ENCODE data around the gene ZBED2. TPM values are rescaled to one million over a fixed set of nuclear protein-coding genes. Genes with fewer than 3 reads are reported as not detected.

The ZBED2 gene
- total RNA-seq, 1 donor from 2014 or later = not detected

- Mint-ChIP-seq H3K27me3 (peaks cover 3% of the 10 kb centered on the region), H3K4me1 (ENCODE audit: low read depth) (no peaks in the 10 kb centered on the region), H3K36me3 (ENCODE audit: insufficient read depth) (peaks cover 1% of the 10 kb centered on the region), H3K4me3 (ENCODE audit: low read depth) (no peak overlapping the region), H3K27ac (no peak overlapping the region), H3K9me3 (ENCODE audit: low read depth) (peaks cover 11% of the 10 kb centered on the region)
- no peak for TF ChIP-seq CTCF (IDR thresholded peaks at IDR 0.05; ENCODE audit: unreplicated experiment)
- no peak for DNase-seq (ENCODE audit: low spot score, unreplicated experiment)
These were observed 6.6 kb downstream of the ZBED2 start for GRCh38 chr3:111588527-111588926.

GRCh38 chr3:111585217-111585616 lies 9.9 kb downstream of the ZBED2 start:
- no peak for DNase-seq (ENCODE audit: low spot score, unreplicated experiment)
- TF ChIP-seq CTCF (IDR thresholded peaks at IDR 0.05; ENCODE audit: unreplicated experiment) = no peak
- H3K4me3 Mint-ChIP-seq (ENCODE audit: low read depth) = no peak overlapping the region
- no peaks in the 10 kb centered on the region for H3K4me1 Mint-ChIP-seq (ENCODE audit: low read depth)
- peaks cover 4% of the 10 kb centered on the region for H3K27me3 Mint-ChIP-seq
- H3K36me3 Mint-ChIP-seq (ENCODE audit: insufficient read depth) = peaks cover 1% of the 10 kb centered on the region
- H3K27ac Mint-ChIP-seq = no peak overlapping the region
- peaks cover 11% of the 10 kb centered on the region for H3K9me3 Mint-ChIP-seq (ENCODE audit: low read depth)

GRCh38 chr3:111584744-111585143 lies 10.4 kb downstream of the ZBED2 start:
- Mint-ChIP-seq H3K27me3 (peaks cover 8% of the 10 kb centered on the region), H3K4me3 (ENCODE audit: low read depth) (no peak overlapping the region), H3K9me3 (ENCODE audit: low read depth) (peaks cover 11% of the 10 kb centered on the region), H3K4me1 (ENCODE audit: low read depth) (no peaks in the 10 kb centered on the region), H3K27ac (no peak overlapping the region), H3K36me3 (ENCODE audit: insufficient read depth) (peaks cover 1% of the 10 kb centered on the region)
- no peak for DNase-seq (ENCODE audit: low spot score, unreplicated experiment)
- TF ChIP-seq CTCF (IDR thresholded peaks at IDR 0.05; ENCODE audit: unreplicated experiment) = no peak

DNA sequence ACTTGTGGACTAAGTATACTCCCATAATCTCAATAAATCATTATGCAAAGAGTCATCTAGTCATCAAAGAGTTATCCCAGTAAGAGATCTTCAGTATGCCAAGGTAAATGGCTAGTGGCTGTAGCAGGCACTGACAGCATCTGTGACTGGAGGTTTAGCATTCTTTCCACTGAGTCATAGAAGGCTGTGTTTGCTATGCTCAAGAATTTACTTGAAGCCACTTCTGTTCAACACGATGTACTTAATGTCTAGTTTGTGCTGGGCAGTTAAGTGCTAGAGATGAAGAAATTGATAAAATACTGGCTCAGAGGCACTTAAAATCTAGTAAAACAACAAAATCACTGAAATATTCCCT lies 13.0 kb downstream of the ZBED2 start:
- H3K36me3 Mint-ChIP-seq (ENCODE audit: insufficient read depth) = peaks cover 1% of the 10 kb centered on the region
- H3K27ac Mint-ChIP-seq = no peak overlapping the region
- peaks cover 8% of the 10 kb centered on the region for H3K9me3 Mint-ChIP-seq (ENCODE audit: low read depth)
- peaks cover 19% of the 10 kb centered on the region for H3K27me3 Mint-ChIP-seq
- H3K4me3 Mint-ChIP-seq (ENCODE audit: low read depth) = no peak overlapping the region
- no peak for TF ChIP-seq CTCF (IDR thresholded peaks at IDR 0.05; ENCODE audit: unreplicated experiment)
- DNase-seq (ENCODE audit: low spot score, unreplicated experiment) = no peak
- H3K4me1 Mint-ChIP-seq (ENCODE audit: low read depth) = no peaks in the 10 kb centered on the region

DNA sequence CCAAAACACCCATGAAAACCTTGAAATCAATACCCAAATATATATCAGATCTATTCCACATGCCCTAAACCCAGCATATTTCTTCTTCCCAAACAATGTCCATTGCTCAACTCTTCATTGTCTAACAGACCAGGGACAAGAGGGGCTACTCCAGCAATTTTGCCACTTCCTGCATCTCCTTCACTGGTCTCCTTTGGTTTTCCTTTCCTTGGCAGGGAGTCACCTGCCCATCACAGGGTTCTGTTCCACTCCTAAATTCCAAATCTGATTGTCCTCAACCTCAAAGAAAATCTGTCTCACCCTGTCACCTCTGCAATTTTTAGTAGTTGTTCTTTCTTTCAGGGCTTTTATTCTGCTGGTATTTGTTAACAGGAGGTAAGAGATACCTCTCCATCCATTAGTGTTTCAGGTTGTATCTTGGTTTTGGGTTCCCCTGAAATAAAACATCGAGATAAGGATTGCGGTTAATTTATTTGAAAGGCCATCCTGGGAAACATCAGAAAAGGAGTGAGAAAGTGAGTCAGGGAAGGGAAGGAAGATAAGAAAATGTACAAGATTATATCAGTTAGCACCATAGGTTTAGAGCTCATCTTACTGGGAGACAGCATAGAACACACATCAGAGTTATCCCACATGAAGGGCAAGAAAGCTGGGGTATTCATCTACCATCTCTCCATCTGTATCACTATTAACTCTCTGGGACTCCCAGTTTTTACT lies 13.6 kb downstream of the ZBED2 start:
- no peak for TF ChIP-seq CTCF (IDR thresholded peaks at IDR 0.05; ENCODE audit: unreplicated experiment)
- Mint-ChIP-seq H3K4me3 (ENCODE audit: low read depth) (no peak overlapping the region), H3K4me1 (ENCODE audit: low read depth) (no peaks in the 10 kb centered on the region), H3K27me3 (peaks cover 19% of the 10 kb centered on the region), H3K9me3 (ENCODE audit: low read depth) (peaks cover 4% of the 10 kb centered on the region), H3K36me3 (ENCODE audit: insufficient read depth) (no peaks in the 10 kb centered on the region), H3K27ac (no peak overlapping the region)
- no peak for DNase-seq (ENCODE audit: low spot score, unreplicated experiment)

All from progenitor cell of endocrine pancreas (in vitro differentiated cells).